GM12878 (cell line): Measurements from ENCODE around the gene GPATCH2L. TPM values are rescaled to one million over a fixed set of nuclear protein-coding genes. Genes with fewer than 3 reads are reported as not detected.

ENCODE experiments used
- CEBPB ChIP-seq, 2 experiments: fragments of 150-350 bp in 1 of 2; IDR thresholded peaks; 2 replicates each; pipeline ENCODE4 v1.6.1; 2012 to 2014; ENCODE audit warnings: low read depth in 2 of 2, low read length in 2 of 2, borderline replicate concordance in 1 of 2, inconsistent platforms in 1 of 2
- EP300 ChIP-seq, 2 experiments: fragments of 150-350 bp in 1 of 2; IDR thresholded peaks; 2 replicates each; pipeline ENCODE4 v1.6.1; 2011 to 2012; ENCODE audit warnings: low read depth in 2 of 2, low read length in 2 of 2, borderline replicate concordance in 1 of 2, improper control_type of control experiment in 1 of 2, inconsistent platforms in 1 of 2; ENCODE audit not compliant: control insufficient read depth in 1 of 2
- IKZF1 ChIP-seq: fragments of 450-650 bp; conservative IDR thresholded peaks from 2 replicates; pipeline ENCODE4 v1.6.1; 2017; ENCODE audit warnings: antibody characterized with exemption, mild to moderate bottlenecking
- MYC ChIP-seq: IDR thresholded peaks from 2 replicates; pipeline ENCODE4 v1.6.1; 2011; ENCODE audit warnings: mild to moderate bottlenecking, low read length, moderate library complexity, inconsistent platforms; ENCODE audit not compliant: insufficient read depth, insufficient replicate concordance, insufficient read length, severe bottlenecking
- NFYB ChIP-seq: IDR thresholded peaks from 2 replicates; pipeline ENCODE4 v1.6.1; 2011; ENCODE audit warnings: low read depth, mild to moderate bottlenecking, low read length, improper control_type of control experiment, moderate library complexity; ENCODE audit not compliant: insufficient read depth
- PBX3 ChIP-seq: IDR thresholded peaks from 2 replicates; pipeline ENCODE4 v1.6.1; 2011; ENCODE audit warnings: mild to moderate bottlenecking, low read depth, low read length, moderate library complexity; ENCODE audit not compliant: insufficient replicate concordance
- PRDM15 ChIP-seq: fragments of 450-650 bp; formaldehyde crosslinking; IDR thresholded peaks from 2 replicates; pipeline ENCODE4 v1.4.0; 2020; ENCODE audit warnings: mild to moderate bottlenecking, moderate library complexity
- SRF ChIP-seq, 2 experiments: IDR thresholded peaks; 2 replicates each; pipeline ENCODE4 v1.6.1; 2011; ENCODE audit warnings: low read depth in 2 of 2, low read length in 2 of 2, mild to moderate bottlenecking in 1 of 2, moderate library complexity in 1 of 2
- ZBED1 ChIP-seq: IDR thresholded peaks from 2 replicates; pipeline ENCODE4 v1.6.1; 2016; ENCODE audit warnings: borderline replicate concordance
- polyA plus RNA-seq, 11 experiments: library from polyadenylated mRNA; depleted of rRNA in 4 of 11; unstranded in 6 of 11; stranded (reverse) in 5 of 11; fragments of >200 nt; fragmentation: Nextera tagmentation in 4 of 11; fragmentation: Illumina TruSeq in 1 of 11; extraction: Ambion mirVana in 4 of 11; extraction: Trizol in 1 of 11; gene quantifications; 1 replicate in 1 of 11; 2 replicates in 10 of 11; pipeline versions ENCODE4 v1.2.1 to v1.2.3, GENCODE V29; 2011 to 2016; ENCODE audit warnings: inconsistent platforms in 2 of 11, missing spikeins in 2 of 11, low read depth in 1 of 11
- total RNA-seq, 4 experiments: library from RNA; depleted of rRNA in 3 of 4; stranded (reverse); fragments of >200 nt in 3 of 4; fragmentation: Illumina TruSeq in 1 of 4; extraction: Trizol in 1 of 4; gene quantifications; 2 replicates each; pipeline versions ENCODE4 v1.2.1 to v1.2.3, GENCODE V29; 2013 to 2021
- TF ChIP-seq, protein P1 (sequence below): fragments of 450-650 bp; IDR thresholded peaks from 2 replicates; pipeline ENCODE4 v1.6.1; 2017; ENCODE audit warnings: mild to moderate bottlenecking, moderate library complexity
- TF ChIP-seq, protein P2 (sequence below): fragments of 450-650 bp; IDR thresholded peaks from 2 replicates; pipeline ENCODE4 v1.6.1; 2017; ENCODE audit warnings: mild to moderate bottlenecking

Gene GPATCH2L
- total and polyA plus RNA-seq, 10 of the 15 experiments (the other 5 are each of a cell fraction or from before 2014, with no cell fraction given) = 9.1 to 50.9 (median 24.4) TPM

DNA sequence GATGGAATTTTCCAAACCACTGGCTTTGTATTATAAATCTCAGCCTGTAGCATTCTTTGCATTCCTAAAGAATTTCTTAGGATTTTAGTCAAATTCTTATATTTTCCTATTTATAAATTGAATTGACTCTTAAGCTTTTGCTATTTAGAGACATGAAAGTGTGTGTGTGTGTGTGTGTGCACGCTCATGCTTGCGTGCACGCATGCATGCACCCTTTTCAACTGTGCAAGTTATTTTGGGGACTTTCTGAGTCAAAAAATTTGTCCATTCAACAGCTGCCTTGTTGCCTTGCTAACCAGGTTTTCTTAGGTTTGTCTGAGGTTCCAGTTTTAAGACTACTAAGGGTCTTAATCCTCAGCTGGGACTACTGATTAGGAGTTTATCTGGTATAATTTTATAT lies 42.6 kb downstream of the GPATCH2L start (continued):
- TF ChIP-seq, protein P1, sequence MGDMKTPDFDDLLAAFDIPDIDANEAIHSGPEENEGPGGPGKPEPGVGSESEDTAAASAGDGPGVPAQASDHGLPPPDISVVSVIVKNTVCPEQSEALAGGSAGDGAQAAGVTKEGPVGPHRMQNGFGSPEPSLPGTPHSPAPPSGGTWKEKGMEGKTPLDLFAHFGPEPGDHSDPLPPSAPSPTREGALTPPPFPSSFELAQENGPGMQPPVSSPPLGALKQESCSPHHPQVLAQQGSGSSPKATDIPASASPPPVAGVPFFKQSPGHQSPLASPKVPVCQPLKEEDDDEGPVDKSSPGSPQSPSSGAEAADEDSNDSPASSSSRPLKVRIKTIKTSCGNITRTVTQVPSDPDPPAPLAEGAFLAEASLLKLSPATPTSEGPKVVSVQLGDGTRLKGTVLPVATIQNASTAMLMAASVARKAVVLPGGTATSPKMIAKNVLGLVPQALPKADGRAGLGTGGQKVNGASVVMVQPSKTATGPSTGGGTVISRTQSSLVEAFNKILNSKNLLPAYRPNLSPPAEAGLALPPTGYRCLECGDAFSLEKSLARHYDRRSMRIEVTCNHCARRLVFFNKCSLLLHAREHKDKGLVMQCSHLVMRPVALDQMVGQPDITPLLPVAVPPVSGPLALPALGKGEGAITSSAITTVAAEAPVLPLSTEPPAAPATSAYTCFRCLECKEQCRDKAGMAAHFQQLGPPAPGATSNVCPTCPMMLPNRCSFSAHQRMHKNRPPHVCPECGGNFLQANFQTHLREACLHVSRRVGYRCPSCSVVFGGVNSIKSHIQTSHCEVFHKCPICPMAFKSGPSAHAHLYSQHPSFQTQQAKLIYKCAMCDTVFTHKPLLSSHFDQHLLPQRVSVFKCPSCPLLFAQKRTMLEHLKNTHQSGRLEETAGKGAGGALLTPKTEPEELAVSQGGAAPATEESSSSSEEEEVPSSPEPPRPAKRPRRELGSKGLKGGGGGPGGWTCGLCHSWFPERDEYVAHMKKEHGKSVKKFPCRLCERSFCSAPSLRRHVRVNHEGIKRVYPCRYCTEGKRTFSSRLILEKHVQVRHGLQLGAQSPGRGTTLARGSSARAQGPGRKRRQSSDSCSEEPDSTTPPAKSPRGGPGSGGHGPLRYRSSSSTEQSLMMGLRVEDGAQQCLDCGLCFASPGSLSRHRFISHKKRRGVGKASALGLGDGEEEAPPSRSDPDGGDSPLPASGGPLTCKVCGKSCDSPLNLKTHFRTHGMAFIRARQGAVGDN = peak; percentile 82
- TF ChIP-seq IKZF1 = peak; percentile 69
- TF ChIP-seq, protein P2, sequence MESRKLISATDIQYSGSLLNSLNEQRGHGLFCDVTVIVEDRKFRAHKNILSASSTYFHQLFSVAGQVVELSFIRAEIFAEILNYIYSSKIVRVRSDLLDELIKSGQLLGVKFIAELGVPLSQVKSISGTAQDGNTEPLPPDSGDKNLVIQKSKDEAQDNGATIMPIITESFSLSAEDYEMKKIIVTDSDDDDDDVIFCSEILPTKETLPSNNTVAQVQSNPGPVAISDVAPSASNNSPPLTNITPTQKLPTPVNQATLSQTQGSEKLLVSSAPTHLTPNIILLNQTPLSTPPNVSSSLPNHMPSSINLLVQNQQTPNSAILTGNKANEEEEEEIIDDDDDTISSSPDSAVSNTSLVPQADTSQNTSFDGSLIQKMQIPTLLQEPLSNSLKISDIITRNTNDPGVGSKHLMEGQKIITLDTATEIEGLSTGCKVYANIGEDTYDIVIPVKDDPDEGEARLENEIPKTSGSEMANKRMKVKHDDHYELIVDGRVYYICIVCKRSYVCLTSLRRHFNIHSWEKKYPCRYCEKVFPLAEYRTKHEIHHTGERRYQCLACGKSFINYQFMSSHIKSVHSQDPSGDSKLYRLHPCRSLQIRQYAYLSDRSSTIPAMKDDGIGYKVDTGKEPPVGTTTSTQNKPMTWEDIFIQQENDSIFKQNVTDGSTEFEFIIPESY = no peak
- TF ChIP-seq CEBPB (IDR thresholded peaks at IDR 0.05; ENCODE audit: borderline replicate concordance in 1 of 2, low read depth in 2 of 2, low read length in 2 of 2) = 0 out of 4 replicates have a peak, but pooled peaks of 1 of the 2 experiments have one; percentile 74
- TF ChIP-seq NFYB = no peak
- peak; percentile 14 for TF ChIP-seq PBX3
- TF ChIP-seq MYC = no peak
- no peak for TF ChIP-seq SRF (IDR thresholded peaks at IDR 0.05; ENCODE audit: low read depth in 2 of 2, low read length in 2 of 2)
- peak; percentile 95 to 100 for TF ChIP-seq EP300 (IDR thresholded peaks at IDR 0.05; ENCODE audit: borderline replicate concordance in 1 of 2, control insufficient read depth in 1 of 2, low read depth in 2 of 2, low read length in 2 of 2)
- TF ChIP-seq ZBED1 = peak; percentile 93
- no peak for TF ChIP-seq PRDM15 (CRISPR knock-in tag)
